Kidney (tissue), 14 donors: Measurements from ENCODE around the gene LITAF. TPM values are rescaled to one million over a fixed set of nuclear protein-coding genes. Genes with fewer than 3 reads are reported as not detected.
"Not testable (repeated sequence)": the region's sequence is repeated elsewhere in the genome, so short reads cannot be mapped to it uniquely, and the experiment has no call there.

Experiments
- DNase-seq, 5 donors: peaks; one replicate each; pipeline ENCODE4 v3.0.0-alpha.2; 2013 to 2020
- FAIRE-seq: peaks from 2 replicates; lab custom pipeline; 2012; peaks lifted over from hg19 to GRCh38; lab: Jason Lieb, UNC
- H3K27ac ChIP-seq, 2 donors: one replicate each; pipeline ENCODE4 v1.7.0; 2013; ENCODE audit warnings: low read depth in 2 of 2, low read length in 2 of 2, inconsistent platforms in 1 of 2
- H3K27me3 ChIP-seq: one replicate; pipeline ENCODE4 v1.7.1; 2013; ENCODE audit warnings: low read length, inconsistent platforms; ENCODE audit not compliant: control insufficient read depth, insufficient read depth
- H3K36me3 ChIP-seq, 3 donors: one replicate each; pipeline versions ENCODE4 v1.7.0 to v1.7.1; 2013; ENCODE audit warnings: low read length in 3 of 3, control low read depth in 1 of 3, inconsistent platforms in 1 of 3; ENCODE audit not compliant: insufficient read depth in 3 of 3, control insufficient read depth in 2 of 3
- H3K4me1 ChIP-seq, 3 donors: one replicate each; pipeline versions ENCODE4 v1.7.0 to v1.7.1; 2013; ENCODE audit warnings: low read length in 3 of 3, inconsistent platforms in 1 of 3, low read depth in 1 of 3; ENCODE audit not compliant: control insufficient read depth in 2 of 3, insufficient read depth in 2 of 3
- H3K4me3 ChIP-seq, 3 donors: one replicate each; pipeline versions ENCODE4 v1.7.0 to v1.8.1; 2013; ENCODE audit warnings: low read length in 3 of 3, control low read depth in 1 of 3, inconsistent platforms in 1 of 3
- H3K9ac ChIP-seq, 3 donors: one replicate each; pipeline versions ENCODE4 v1.7.0 to v1.7.1; 2013; ENCODE audit warnings: low read length in 3 of 3, control low read depth in 1 of 3, inconsistent platforms in 1 of 3
- H3K9me3 ChIP-seq, 3 donors: one replicate each; pipeline versions ENCODE4 v1.7.0 to v1.7.1; 2013; ENCODE audit warnings: low read length in 3 of 3, control low read depth in 1 of 3, inconsistent platforms in 1 of 3; ENCODE audit not compliant: control insufficient read depth in 2 of 3, insufficient read depth in 1 of 3
- intact Hi-C: fragments of 100-400 bp; cut with DNase I; formaldehyde crosslinking; loops from one replicate; pipeline ENCODE4 v1.11.1; 2022
- polyA plus RNA-seq: library from polyadenylated mRNA; stranded (reverse); fragments of 350-450 nt; fragmentation: Illumina TruSeq; extraction: RNeasy Lipid Tissue Mini Kit (QIAGEN cat#74804); gene quantifications from one replicate; pipeline ENCODE4 v1.2.3, GENCODE V29; 2014; ENCODE audit warnings: low read depth, low replicate concordance; ENCODE audit not compliant: insufficient read depth
- total RNA-seq: library from RNA; stranded (reverse); fragmentation: NEBNext Ultra II Directional; extraction: Animal tissue kit (Norgen Biotek cat#: 25700); gene quantifications from one replicate; pipeline ENCODE4 v1.2.1, GENCODE V29; 2021
- TF ChIP-seq, protein P1 (sequence below): IDR thresholded peaks from 3 replicates; pipeline ENCODE4 v1.5.1; 2012; ENCODE audit warnings: mild to moderate bottlenecking, moderate library complexity, borderline replicate concordance; ENCODE audit not compliant: insufficient read depth; ENCODE audit errors: extremely low read depth
- donor health status: control.
- donor health status: control.
- donor health status: control.
- donor health status: control.
- donor health status: control.
- donor health status: DM: yes; HTN: yes; CAD: no.
- donor health status: Normal renal cell carcinoma (clear cell type).

LITAF gene
- total and polyA plus RNA-seq, 2 donors from 2014 or later: 121 to 171 TPM

DNA sequence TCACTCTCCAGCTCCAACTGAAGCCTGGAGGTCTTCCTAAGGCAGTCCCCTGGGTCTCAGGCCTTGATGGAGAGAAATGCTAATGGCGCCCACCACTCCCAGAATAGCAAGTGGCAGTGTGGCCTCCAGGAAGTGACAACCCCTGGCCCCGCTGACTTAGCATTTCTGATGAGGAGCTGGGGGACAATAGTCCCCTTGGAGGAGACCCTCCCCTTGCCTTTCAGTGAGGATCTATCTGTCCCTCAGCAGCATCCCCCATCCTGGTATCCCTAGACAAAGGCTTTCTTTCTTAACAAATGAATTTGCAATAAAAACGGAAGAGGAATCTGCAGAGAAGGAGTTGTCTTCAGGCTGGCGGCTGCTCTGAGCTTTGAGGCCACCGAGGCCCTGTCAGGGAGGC, 68.8 kb downstream of the LITAF start:
- Histone ChIP-seq H3K27ac (no peak overlapping the region), H3K9ac (no peak overlapping the region), H3K4me3 (no peak overlapping the region), H3K36me3 (no peaks in the 10 kb centered on the region), H3K27me3 (no peaks in the 10 kb centered on the region), H3K9me3 (peaks cover 0 to 3% (median 0%) of the 10 kb centered on the region in 3 donors), H3K4me1 (no peaks in the 10 kb centered on the region)
- intact Hi-C loops: loop anchor here (10.0 kb wide), 1 partner anchor 93 kb away; no protein-coding TSS in a partner anchor
- TF ChIP-seq, protein P1, sequence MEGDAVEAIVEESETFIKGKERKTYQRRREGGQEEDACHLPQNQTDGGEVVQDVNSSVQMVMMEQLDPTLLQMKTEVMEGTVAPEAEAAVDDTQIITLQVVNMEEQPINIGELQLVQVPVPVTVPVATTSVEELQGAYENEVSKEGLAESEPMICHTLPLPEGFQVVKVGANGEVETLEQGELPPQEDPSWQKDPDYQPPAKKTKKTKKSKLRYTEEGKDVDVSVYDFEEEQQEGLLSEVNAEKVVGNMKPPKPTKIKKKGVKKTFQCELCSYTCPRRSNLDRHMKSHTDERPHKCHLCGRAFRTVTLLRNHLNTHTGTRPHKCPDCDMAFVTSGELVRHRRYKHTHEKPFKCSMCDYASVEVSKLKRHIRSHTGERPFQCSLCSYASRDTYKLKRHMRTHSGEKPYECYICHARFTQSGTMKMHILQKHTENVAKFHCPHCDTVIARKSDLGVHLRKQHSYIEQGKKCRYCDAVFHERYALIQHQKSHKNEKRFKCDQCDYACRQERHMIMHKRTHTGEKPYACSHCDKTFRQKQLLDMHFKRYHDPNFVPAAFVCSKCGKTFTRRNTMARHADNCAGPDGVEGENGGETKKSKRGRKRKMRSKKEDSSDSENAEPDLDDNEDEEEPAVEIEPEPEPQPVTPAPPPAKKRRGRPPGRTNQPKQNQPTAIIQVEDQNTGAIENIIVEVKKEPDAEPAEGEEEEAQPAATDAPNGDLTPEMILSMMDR: no peak
- DNase-seq: no peak
- FAIRE-seq: no peak

DNA sequence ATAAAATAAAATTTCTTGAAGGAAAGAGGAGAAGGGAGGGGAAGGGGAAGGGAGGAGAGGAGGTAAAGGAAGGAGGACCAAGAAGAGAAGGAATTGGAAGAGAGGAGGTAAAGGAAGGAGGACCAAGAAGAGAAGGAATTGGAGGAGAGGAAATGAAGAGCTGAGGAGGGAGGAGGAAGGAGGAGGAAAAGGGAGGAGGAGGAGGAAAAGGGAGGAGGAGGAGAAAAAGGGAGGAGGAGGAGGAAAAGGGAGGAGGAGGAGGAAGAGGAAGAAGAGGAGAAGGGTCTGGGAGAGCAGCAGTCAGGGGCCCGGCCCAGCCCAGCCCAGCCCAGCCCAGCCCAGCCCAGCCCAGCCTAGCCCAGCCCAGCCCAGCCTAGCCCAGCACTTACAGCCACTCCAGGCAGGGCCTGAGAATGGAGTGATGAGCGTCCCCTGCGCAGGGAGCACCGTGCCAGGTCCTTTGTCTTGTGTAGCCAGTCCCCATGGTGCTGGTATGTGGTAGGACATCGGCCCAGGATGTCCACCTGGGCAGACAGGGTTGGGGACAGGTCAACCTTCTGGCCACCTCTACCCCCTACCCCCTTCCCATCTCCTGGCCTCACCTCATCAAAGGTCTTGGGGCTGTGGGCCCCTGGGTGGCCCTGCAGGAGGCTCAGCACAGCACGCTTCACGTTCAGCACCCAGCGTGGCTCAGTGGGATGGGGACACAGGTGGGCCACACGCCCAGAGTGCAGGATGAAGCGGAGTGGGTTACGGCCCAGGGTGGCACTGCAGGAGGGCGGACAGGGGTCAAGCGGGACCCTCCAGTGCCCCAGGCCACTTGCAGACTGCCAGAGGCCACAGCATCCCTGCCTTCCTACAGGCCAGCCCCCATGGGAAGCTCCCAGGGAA, 70.9 kb downstream of the LITAF start:
- DNase-seq (no peak), FAIRE-seq (no peak)
- Histone ChIP-seq H3K27ac (no peak overlapping the region), H3K27me3 (no peaks in the 10 kb centered on the region), H3K9ac (no peak overlapping the region), H3K9me3 (no peaks in the 10 kb centered on the region), H3K36me3 (no peaks in the 10 kb centered on the region), H3K4me3 (no peak overlapping the region), H3K4me1 (no peaks in the 10 kb centered on the region)
- intact Hi-C loops: loop anchor here (10.0 kb wide), 1 partner anchor 91 kb away; no protein-coding TSS in a partner anchor
- TF ChIP-seq, protein P1: no peak

DNA sequence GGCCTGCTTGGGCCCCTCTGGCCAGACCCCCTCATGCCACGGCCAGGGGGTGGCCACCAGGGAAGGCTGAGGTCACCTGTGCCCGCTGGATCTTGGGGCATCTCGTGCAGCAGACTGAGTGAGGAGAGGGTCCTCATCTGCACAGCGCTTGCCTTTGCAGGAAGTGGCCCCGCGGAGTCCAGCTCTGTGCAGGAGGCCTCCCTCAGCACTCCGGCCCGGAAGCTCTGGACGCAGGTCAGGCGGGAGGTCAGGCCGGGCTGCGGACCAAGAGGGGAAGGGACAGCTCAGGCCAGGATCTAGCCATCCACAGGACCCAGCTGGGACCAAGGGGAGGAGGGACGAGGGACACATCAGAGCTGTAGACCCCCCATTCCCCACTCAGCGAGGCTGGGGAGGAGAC, 72.4 kb downstream of the LITAF start:
- Histone ChIP-seq H3K4me3 (no peak overlapping the region), H3K9me3 (no peaks in the 10 kb centered on the region), H3K27ac (no peak overlapping the region), H3K9ac (no peak overlapping the region), H3K36me3 (no peaks in the 10 kb centered on the region), H3K4me1 (no peaks in the 10 kb centered on the region), H3K27me3 (no peaks in the 10 kb centered on the region)
- intact Hi-C loops: loop anchor here (10.0 kb wide), 1 partner anchor 89 kb away; no protein-coding TSS in a partner anchor
- DNase-seq (no peak), FAIRE-seq (no peak)
- TF ChIP-seq, protein P1: no peak

DNA sequence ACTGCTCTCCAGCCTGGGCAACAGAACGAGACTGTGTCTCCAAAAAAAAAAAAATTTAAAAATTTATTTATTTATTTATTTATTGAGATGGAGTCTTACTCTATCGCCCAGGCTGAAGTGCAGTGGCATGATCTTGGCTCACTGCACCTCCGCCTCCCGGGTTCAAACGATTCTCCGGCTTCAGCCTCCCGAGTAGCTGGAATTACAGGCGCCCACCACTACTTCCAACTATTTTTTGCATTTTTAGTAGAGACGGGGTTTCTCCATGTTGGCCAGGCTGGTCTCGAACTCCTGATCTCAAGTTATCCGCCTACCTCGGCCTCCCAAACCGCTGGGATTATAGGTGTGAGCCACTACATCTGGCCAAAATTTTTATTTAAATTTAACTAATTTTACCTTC, 73.4 kb downstream of the LITAF start:
- not testable (repeated sequence) for DNase-seq, H3K36me3 ChIP-seq, H3K9me3 ChIP-seq, H3K27me3 ChIP-seq, H3K27ac ChIP-seq, H3K4me3 ChIP-seq, FAIRE-seq, H3K9ac ChIP-seq, H3K4me1 ChIP-seq
- intact Hi-C loops: loop anchor here (10.0 kb wide), 1 partner anchor 89 kb away; no protein-coding TSS in a partner anchor
